WTC11 (cell line): ENCODE results near the gene PRDM5. TPM values are rescaled to one million over a fixed set of nuclear protein-coding genes. Genes with fewer than 3 reads are reported as not detected.

Source experiments
- ATAC-seq: fragments of 200-7000 bp; cut with Tn5 transposase; 2 replicates; pipeline ENCODE4 v1.10.0; 2021; ENCODE audit warnings: mild to moderate bottlenecking, moderate library complexity
- CTCF ChIA-PET: fragments of 300-600 bp; sonication (Branson Sonifier 250); formaldehyde crosslinking; loops from one replicate; lab custom pipeline; 2021; ENCODE audit warnings: antibody characterized with exemption; lab: Charles Lee
- POLR2A ChIA-PET: fragments of 350-600 bp; sonication (Branson Sonifier 250); formaldehyde crosslinking; loops from one replicate; lab custom pipeline; 2021; ENCODE audit warnings: antibody characterized with exemption; lab: Charles Lee
- DNase-seq: peaks from one replicate; pipeline ENCODE4 v3.0.0; 2021; ENCODE audit warnings: low spot score
- H3K27ac Mint-ChIP-seq: 2 replicates; pipeline ENCODE4 v1.8.0; 2021; ENCODE audit warnings: mixed read lengths
- H3K27me3 Mint-ChIP-seq: 2 replicates; pipeline ENCODE4 v1.8.0; 2021; ENCODE audit warnings: low read depth, mild to moderate bottlenecking, moderate library complexity, mixed read lengths
- H3K36me3 Mint-ChIP-seq: 2 replicates; pipeline ENCODE4 v1.8.0; 2021; ENCODE audit warnings: mixed read lengths
- H3K4me1 Mint-ChIP-seq: 2 replicates; pipeline ENCODE4 v1.8.0; 2022; ENCODE audit warnings: mixed read lengths
- H3K4me3 Mint-ChIP-seq: 2 replicates; pipeline ENCODE4 v1.8.0; 2021; ENCODE audit warnings: mild to moderate bottlenecking, moderate library complexity, mixed read lengths
- H3K9me3 Mint-ChIP-seq: 2 replicates; pipeline ENCODE4 v1.8.0; 2021; ENCODE audit warnings: mixed read lengths
- AR ChIP-seq: fragments of 250-450 bp; sonication (Bioruptor Pico); IDR thresholded peaks from 2 replicates; pipeline ENCODE4 v1.9.0; 2021; ENCODE audit warnings: mild to moderate bottlenecking
- ARID4B ChIP-seq: sonication (generic); formaldehyde crosslinking; IDR thresholded peaks from 2 replicates; pipeline ENCODE4 v1.8.0; 2023; ENCODE audit warnings: missing genetic modification reagents, mild to moderate bottlenecking, borderline replicate concordance
- CREM ChIP-seq: sonication (generic); formaldehyde crosslinking; IDR thresholded peaks from 2 replicates; pipeline ENCODE4 v1.8.1; 2022; ENCODE audit warnings: mild to moderate bottlenecking, missing genetic modification reagents, moderate library complexity
- ESRRA ChIP-seq: sonication (generic); formaldehyde crosslinking; IDR thresholded peaks from 2 replicates; pipeline ENCODE4 v1.8.1; 2022; ENCODE audit warnings: mild to moderate bottlenecking, missing genetic modification reagents, borderline replicate concordance
- FOXK1 ChIP-seq: sonication (generic); formaldehyde crosslinking; IDR thresholded peaks from 2 replicates; pipeline ENCODE4 v1.8.0; 2022; ENCODE audit warnings: mild to moderate bottlenecking, moderate library complexity, missing genetic modification reagents
- FOXP4 ChIP-seq: sonication (generic); formaldehyde crosslinking; IDR thresholded peaks from 2 replicates; pipeline ENCODE4 v1.8.0; 2022; ENCODE audit warnings: mild to moderate bottlenecking, missing genetic modification reagents
- GRHL2 ChIP-seq: fragments of 250-450 bp; sonication (Bioruptor Pico); IDR thresholded peaks from 2 replicates; pipeline ENCODE4 v1.8.0; 2022; ENCODE audit warnings: mild to moderate bottlenecking, moderate library complexity; ENCODE audit not compliant: insufficient replicate concordance, severe bottlenecking
- GTF2I ChIP-seq: fragments of 250-450 bp; sonication (Bioruptor Pico); conservative IDR thresholded peaks from 2 replicates; pipeline ENCODE4 v1.4.0; 2021; ENCODE audit warnings: mild to moderate bottlenecking
- JAZF1 ChIP-seq: fragments of 250-450 bp; sonication (Bioruptor Pico); IDR thresholded peaks from 2 replicates; pipeline ENCODE4 v1.9.0; 2021; ENCODE audit warnings: moderate library complexity, mild to moderate bottlenecking, inconsistent platforms
- PREB ChIP-seq: sonication (generic); formaldehyde crosslinking; IDR thresholded peaks from 2 replicates; pipeline ENCODE4 v1.8.1; 2022; ENCODE audit warnings: mild to moderate bottlenecking, missing genetic modification reagents, moderate library complexity, borderline replicate concordance
- PRRX2 ChIP-seq: fragments of 250-450 bp; sonication (Bioruptor Pico); IDR thresholded peaks from 2 replicates; pipeline ENCODE4 v1.8.0; 2021; ENCODE audit warnings: mild to moderate bottlenecking
- RELA ChIP-seq: sonication (generic); formaldehyde crosslinking; IDR thresholded peaks from 2 replicates; pipeline ENCODE4 v1.8.1; 2022; ENCODE audit warnings: missing genetic modification reagents, mild to moderate bottlenecking, borderline replicate concordance
- STAT6 ChIP-seq: sonication (generic); formaldehyde crosslinking; conservative IDR thresholded peaks from 2 replicates; pipeline ENCODE4 v1.8.1; 2023; ENCODE audit warnings: mild to moderate bottlenecking, low read depth, missing genetic modification reagents, moderate library complexity
- TEAD1 ChIP-seq: sonication (generic); formaldehyde crosslinking; IDR thresholded peaks from 2 replicates; pipeline ENCODE4 v1.8.0; 2022; ENCODE audit warnings: mild to moderate bottlenecking, missing genetic modification reagents
- TP53 ChIP-seq: sonication (generic); formaldehyde crosslinking; IDR thresholded peaks from 2 replicates; pipeline ENCODE4 v1.8.1; 2023; ENCODE audit warnings: mild to moderate bottlenecking, missing genetic modification reagents
- USF2 ChIP-seq: sonication (generic); formaldehyde crosslinking; IDR thresholded peaks from 2 replicates; pipeline ENCODE4 v1.8.1; 2023; ENCODE audit warnings: mild to moderate bottlenecking, missing genetic modification reagents, moderate library complexity
- ZNF232 ChIP-seq: sonication (generic); formaldehyde crosslinking; IDR thresholded peaks from 2 replicates; pipeline ENCODE4 v1.8.0; 2022; ENCODE audit warnings: mild to moderate bottlenecking, missing genetic modification reagents
- total RNA-seq: library from RNA; stranded (reverse); gene quantifications from 3 replicates; pipeline ENCODE4 v1.2.3, GENCODE V29; 2021

PRDM5 gene
- total RNA-seq, 1 experiment from 2014 or later: 47.0 TPM

- H3K4me3 Mint-ChIP-seq: no peak overlapping the region
- POLR2A ChIA-PET: no interaction called here
- peaks cover 28% of the 10 kb centered on the region for H3K9me3 Mint-ChIP-seq
- peaks cover 7% of the 10 kb centered on the region for H3K27me3 Mint-ChIP-seq
- no peaks in the 10 kb centered on the region for H3K4me1 Mint-ChIP-seq
- CTCF ChIA-PET: no interaction called here
- H3K27ac Mint-ChIP-seq: no peak overlapping the region
- peaks cover 13% of the 10 kb centered on the region for H3K36me3 Mint-ChIP-seq
- DNase-seq (no peak), ATAC-seq (no peak)
- no peak for TF ChIP-seq AR
- TF ChIP-seq FOXK1 (CRISPR knock-in tag): no peak
These were observed 20.2 kb upstream of the PRDM5 start for GRCh38 chr4:120942776-120943175.

GRCh38 chr4:120940547-120940946 is 18.0 kb upstream of the PRDM5 start:
- TF ChIP-seq FOXP4 (no peak), USF2 (CRISPR knock-in tag) (no peak)
- CTCF ChIA-PET: no interaction called here
- H3K4me3 Mint-ChIP-seq: no peak overlapping the region
- H3K4me1 Mint-ChIP-seq: no peaks in the 10 kb centered on the region
- H3K27me3 Mint-ChIP-seq: no peaks in the 10 kb centered on the region
- peak; percentile 56 for ATAC-seq
- peaks cover 13% of the 10 kb centered on the region for H3K9me3 Mint-ChIP-seq
- POLR2A ChIA-PET: no interaction called here
- H3K36me3 Mint-ChIP-seq: no peaks in the 10 kb centered on the region
- DNase-seq: no peak
- H3K27ac Mint-ChIP-seq: no peak overlapping the region

GRCh38 chr4:120939693-120940092 is 17.2 kb upstream of the PRDM5 start:
- CTCF ChIA-PET: no interaction called here
- Mint-ChIP-seq H3K36me3 (no peaks in the 10 kb centered on the region), H3K9me3 (peaks cover 5% of the 10 kb centered on the region; the same call in 1 of the 2 replicates), H3K4me3 (no peak overlapping the region), H3K27me3 (no peaks in the 10 kb centered on the region), H3K27ac (no peak overlapping the region), H3K4me1 (no peaks in the 10 kb centered on the region)
- no peak for DNase-seq
- ATAC-seq: no peak
- POLR2A ChIA-PET: no interaction called here
- no peak for TF ChIP-seq USF2 (CRISPR knock-in tag)
- TF ChIP-seq ESRRA (CRISPR knock-in tag): no peak
- no peak for TF ChIP-seq FOXK1 (CRISPR knock-in tag)
- no peak for TF ChIP-seq PRRX2 (CRISPR knock-in tag)
- no peak for TF ChIP-seq RELA (CRISPR knock-in tag)
- TF ChIP-seq GRHL2: no peak
- TF ChIP-seq STAT6 (CRISPR knock-in tag): no peak
- no peak for TF ChIP-seq TEAD1 (CRISPR knock-in tag)
- TF ChIP-seq GTF2I (CRISPR knock-in tag): no peak
- TF ChIP-seq TP53 (CRISPR knock-in tag): no peak
- no peak for TF ChIP-seq CREM (CRISPR knock-in tag)
- no peak for TF ChIP-seq ZNF232 (CRISPR knock-in tag)
- TF ChIP-seq ARID4B (CRISPR knock-in tag): no peak
- no peak for TF ChIP-seq PREB
- no peak for TF ChIP-seq JAZF1
